CD8-positive, alpha-beta memory T cell (primary cell): ENCODE measurements around the gene PKHD1. TPM values are rescaled to one million over a fixed set of nuclear protein-coding genes. Genes with fewer than 3 reads are reported as not detected.

ENCODE experiments used
- CTCF ChIA-PET: fragments of 350-600 bp; sonication (Branson Sonifier 250); formaldehyde crosslinking; loops from one replicate; lab custom pipeline; 2021; ENCODE audit warnings: antibody characterized with exemption; lab: Charles Lee
- POLR2A ChIA-PET: fragments of 350-600 bp; sonication (Branson Sonifier 250); formaldehyde crosslinking; loops from one replicate; lab custom pipeline; 2021; ENCODE audit warnings: antibody characterized with exemption; lab: Charles Lee
- DNase-seq, 5 donors: peaks; one replicate each; pipeline versions ENCODE4 v3.0.0 to v3.0.0-alpha.2; 2020 to 2022; ENCODE audit warnings: mixed read lengths in 1 of 5
- H3K27ac ChIP-seq: one replicate; pipeline ENCODE4 v1.7.0; 2013; ENCODE audit warnings: low read depth, mild to moderate bottlenecking, low read length, moderate library complexity
- H3K27me3 ChIP-seq: 2 replicates; pipeline ENCODE4 v1.7.0; 2013; ENCODE audit warnings: low read length, mild to moderate bottlenecking; ENCODE audit not compliant: insufficient read depth, poor library complexity, severe bottlenecking
- H3K36me3 ChIP-seq: 2 replicates; pipeline ENCODE4 v1.7.0; 2013; ENCODE audit warnings: mild to moderate bottlenecking, low read length, moderate library complexity; ENCODE audit not compliant: insufficient read depth
- H3K4me1 ChIP-seq: 2 replicates; pipeline ENCODE4 v1.7.0; 2013; ENCODE audit warnings: mild to moderate bottlenecking, low read length, moderate library complexity; ENCODE audit not compliant: insufficient read depth
- H3K4me3 ChIP-seq: 2 replicates; pipeline ENCODE4 v1.7.0; 2013; ENCODE audit warnings: mild to moderate bottlenecking, low read length
- H3K9me3 ChIP-seq: 2 replicates; pipeline ENCODE4 v1.7.0; 2013; ENCODE audit warnings: mild to moderate bottlenecking, low read length
- H3K27ac Mint-ChIP-seq, 8 donors: one replicate each; pipeline ENCODE4 v1.8.0; 2020 to 2021; ENCODE audit warnings: mixed read lengths in 8 of 8, mild to moderate bottlenecking in 6 of 8, inconsistent platforms in 3 of 8, moderate library complexity in 3 of 8
- H3K27me3 Mint-ChIP-seq, 2 donors: one replicate each; pipeline ENCODE4 v1.8.0; 2020 to 2021; ENCODE audit warnings: mixed read lengths in 2 of 2, mild to moderate bottlenecking in 1 of 2, moderate library complexity in 1 of 2
- H3K36me3 Mint-ChIP-seq, 3 donors: one replicate each; pipeline ENCODE4 v1.8.0; 2020 to 2021; ENCODE audit warnings: mixed read lengths in 3 of 3, inconsistent platforms in 1 of 3, mild to moderate bottlenecking in 1 of 3
- H3K4me1 Mint-ChIP-seq, 3 donors: one replicate each; pipeline ENCODE4 v1.8.0; 2020 to 2021; ENCODE audit warnings: mixed read lengths in 3 of 3, inconsistent platforms in 1 of 3, mild to moderate bottlenecking in 1 of 3
- H3K4me3 Mint-ChIP-seq, 7 donors: one replicate each; pipeline ENCODE4 v1.8.0; 2020 to 2021; ENCODE audit warnings: mixed read lengths in 7 of 7, mild to moderate bottlenecking in 6 of 7, moderate library complexity in 4 of 7, inconsistent platforms in 2 of 7
- H3K9me3 Mint-ChIP-seq, 5 donors: one replicate each; pipeline ENCODE4 v1.8.0; 2020 to 2022; ENCODE audit warnings: mixed read lengths in 5 of 5, mild to moderate bottlenecking in 3 of 5, moderate library complexity in 2 of 5, inconsistent platforms in 1 of 5
- polyA plus RNA-seq: library from polyadenylated mRNA; unstranded; fragments of 300-500 nt; fragmentation: Illumina TruSeq; gene quantifications from one replicate; pipeline ENCODE4 v1.2.3, GENCODE V29; 2021
- total RNA-seq, 2 experiments: library from RNA; stranded (reverse); gene quantifications; one replicate each; pipeline ENCODE4 v1.2.3, GENCODE V29; 2021

PKHD1 gene
- total and polyA plus RNA-seq, 3 experiments from 2014 or later = not detected

GRCh38 chr6:51617751-51618150 lies 469.7 kb downstream of the PKHD1 start:
- H3K4me3 Mint-ChIP-seq = no peak overlapping the region
- DNase-seq = no peak
- Histone ChIP-seq H3K4me3 (no peak overlapping the region), H3K9me3 (no peaks in the 10 kb centered on the region), H3K27me3 (no peaks in the 10 kb centered on the region), H3K27ac (no peak overlapping the region), H3K36me3 (no peaks in the 10 kb centered on the region), H3K4me1 (no peaks in the 10 kb centered on the region)
- no peaks in the 10 kb centered on the region for H3K4me1 Mint-ChIP-seq
- CTCF ChIA-PET = no interaction called here
- POLR2A ChIA-PET = no interaction called here
- H3K36me3 Mint-ChIP-seq = no peaks in the 10 kb centered on the region
- no peaks in the 10 kb centered on the region for H3K27me3 Mint-ChIP-seq
- no peak overlapping the region for H3K27ac Mint-ChIP-seq
- peaks cover 0 to 9% (median 3%) of the 10 kb centered on the region in 5 donors for H3K9me3 Mint-ChIP-seq

- CTCF ChIA-PET = no interaction called here
- Histone ChIP-seq H3K9me3 (no peaks in the 10 kb centered on the region), H3K36me3 (no peaks in the 10 kb centered on the region), H3K27me3 (no peaks in the 10 kb centered on the region), H3K4me3 (no peak overlapping the region), H3K4me1 (no peaks in the 10 kb centered on the region), H3K27ac (no peak overlapping the region)
- no peak for DNase-seq
- Mint-ChIP-seq H3K4me1 (no peaks in the 10 kb centered on the region), H3K27ac (no peak overlapping the region), H3K27me3 (no peaks in the 10 kb centered on the region), H3K9me3 (peaks cover 0 to 8% (median 2%) of the 10 kb centered on the region in 5 donors), H3K36me3 (no peaks in the 10 kb centered on the region), H3K4me3 (no peak overlapping the region)
- POLR2A ChIA-PET = no interaction called here
These were observed 471.2 kb downstream of the PKHD1 start for GRCh38 chr6:51616243-51616642.

GRCh38 chr6:51614725-51615124 lies 472.7 kb downstream of the PKHD1 start:
- Histone ChIP-seq H3K27ac (no peak overlapping the region), H3K9me3 (no peaks in the 10 kb centered on the region), H3K27me3 (no peaks in the 10 kb centered on the region), H3K4me3 (no peak overlapping the region), H3K4me1 (no peaks in the 10 kb centered on the region), H3K36me3 (no peaks in the 10 kb centered on the region)
- Mint-ChIP-seq H3K4me1 (no peaks in the 10 kb centered on the region), H3K36me3 (no peaks in the 10 kb centered on the region), H3K4me3 (no peak overlapping the region), H3K27me3 (no peaks in the 10 kb centered on the region), H3K9me3 (peaks cover 0 to 10% (median 3%) of the 10 kb centered on the region in 5 donors), H3K27ac (no peak overlapping the region)
- no peak for DNase-seq
- ChIA-PET POLR2A (no interaction called here), CTCF (no interaction called here)

GRCh38 chr6:51613558-51613957 lies 473.9 kb downstream of the PKHD1 start:
- Histone ChIP-seq H3K4me1 (no peaks in the 10 kb centered on the region), H3K27ac (no peak overlapping the region), H3K27me3 (no peaks in the 10 kb centered on the region), H3K36me3 (no peaks in the 10 kb centered on the region), H3K9me3 (no peaks in the 10 kb centered on the region), H3K4me3 (no peak overlapping the region)
- ChIA-PET POLR2A (no interaction called here), CTCF (no interaction called here)
- DNase-seq = no peak
- H3K27ac Mint-ChIP-seq = no peak overlapping the region
- H3K4me3 Mint-ChIP-seq = no peak overlapping the region
- no peaks in the 10 kb centered on the region for H3K27me3 Mint-ChIP-seq
- H3K9me3 Mint-ChIP-seq = peaks cover 0 to 12% (median 3%) of the 10 kb centered on the region in 5 donors
- H3K36me3 Mint-ChIP-seq = no peaks in the 10 kb centered on the region
- H3K4me1 Mint-ChIP-seq = no peaks in the 10 kb centered on the region

- Mint-ChIP-seq H3K9me3 (peaks cover 0 to 10% (median 3%) of the 10 kb centered on the region in 5 donors), H3K4me1 (no peaks in the 10 kb centered on the region), H3K36me3 (no peaks in the 10 kb centered on the region), H3K27me3 (no peaks in the 10 kb centered on the region), H3K27ac (no peak overlapping the region), H3K4me3 (no peak overlapping the region)
- Histone ChIP-seq H3K27ac (no peak overlapping the region), H3K27me3 (no peaks in the 10 kb centered on the region), H3K36me3 (no peaks in the 10 kb centered on the region), H3K4me3 (no peak overlapping the region), H3K4me1 (no peaks in the 10 kb centered on the region), H3K9me3 (no peaks in the 10 kb centered on the region)
- DNase-seq = no peak
- POLR2A ChIA-PET = no interaction called here
- CTCF ChIA-PET = no interaction called here
These were observed 478.5 kb downstream of the PKHD1 start for GRCh38 chr6:51608932-51609331.

GRCh38 chr6:51608383-51608782 lies 479.0 kb downstream of the PKHD1 start:
- Histone ChIP-seq H3K27ac (no peak overlapping the region), H3K9me3 (no peaks in the 10 kb centered on the region), H3K4me3 (no peak overlapping the region), H3K36me3 (no peaks in the 10 kb centered on the region), H3K27me3 (no peaks in the 10 kb centered on the region), H3K4me1 (no peaks in the 10 kb centered on the region)
- Mint-ChIP-seq H3K36me3 (no peaks in the 10 kb centered on the region), H3K4me3 (no peak overlapping the region), H3K27ac (no peak overlapping the region), H3K4me1 (no peaks in the 10 kb centered on the region), H3K9me3 (peaks cover 0 to 12% (median 3%) of the 10 kb centered on the region in 5 donors), H3K27me3 (no peaks in the 10 kb centered on the region)
- POLR2A ChIA-PET = no interaction called here
- no peak for DNase-seq
- CTCF ChIA-PET = no interaction called here

- ChIA-PET CTCF (no interaction called here), POLR2A (no interaction called here)
- H3K36me3 Mint-ChIP-seq = no peaks in the 10 kb centered on the region
These were observed 486.9 kb downstream of the PKHD1 start for GRCh38 chr6:51600514-51600913.

GRCh38 chr6:51598171-51598570 lies 489.2 kb downstream of the PKHD1 start:
- H3K27me3 ChIP-seq = no peaks in the 10 kb centered on the region
- H3K27ac ChIP-seq = no peak overlapping the region
- H3K36me3 Mint-ChIP-seq = no peaks in the 10 kb centered on the region
- H3K27ac Mint-ChIP-seq = no peak overlapping the region
- peaks cover 7 to 19% (median 12%) of the 10 kb centered on the region in 5 donors for H3K9me3 Mint-ChIP-seq
- no peaks in the 10 kb centered on the region for H3K4me1 Mint-ChIP-seq
- DNase-seq = peak in 1 of 5 donors; percentile 30
- no peaks in the 10 kb centered on the region for H3K9me3 ChIP-seq
- no peaks in the 10 kb centered on the region for H3K36me3 ChIP-seq
- H3K4me3 ChIP-seq = no peak overlapping the region
- no peaks in the 10 kb centered on the region for H3K27me3 Mint-ChIP-seq
- no peak overlapping the region for H3K4me3 Mint-ChIP-seq
- ChIA-PET CTCF (no interaction called here), POLR2A (no interaction called here)
- no peaks in the 10 kb centered on the region for H3K4me1 ChIP-seq

More at GRCh38 chr6:51600514-51600913, 486.9 kb downstream of the PKHD1 start:
- H3K27me3 ChIP-seq = no peaks in the 10 kb centered on the region
- H3K9me3 ChIP-seq = no peaks in the 10 kb centered on the region
- no peaks in the 10 kb centered on the region for H3K4me1 Mint-ChIP-seq
- peaks cover 7 to 19% (median 10%) of the 10 kb centered on the region in 5 donors for H3K9me3 Mint-ChIP-seq
- H3K4me3 Mint-ChIP-seq = no peak overlapping the region
- no peaks in the 10 kb centered on the region for H3K27me3 Mint-ChIP-seq
- no peaks in the 10 kb centered on the region for H3K4me1 ChIP-seq
- no peak overlapping the region for H3K4me3 ChIP-seq
- H3K27ac Mint-ChIP-seq = no peak overlapping the region
- H3K36me3 ChIP-seq = no peaks in the 10 kb centered on the region
- H3K27ac ChIP-seq = no peak overlapping the region
- DNase-seq = no peak

GRCh38 chr6:51594981-51595380 lies 492.4 kb downstream of the PKHD1 start:
- no peak overlapping the region for H3K27ac ChIP-seq
- no peak overlapping the region for H3K4me3 ChIP-seq
- H3K27me3 ChIP-seq = no peaks in the 10 kb centered on the region
- Mint-ChIP-seq H3K27ac (no peak overlapping the region), H3K9me3 (peaks cover 7 to 21% (median 12%) of the 10 kb centered on the region in 5 donors), H3K27me3 (no peaks in the 10 kb centered on the region), H3K4me1 (no peaks in the 10 kb centered on the region), H3K4me3 (no peak overlapping the region), H3K36me3 (no peaks in the 10 kb centered on the region)
- no peaks in the 10 kb centered on the region for H3K36me3 ChIP-seq
- ChIA-PET CTCF (no interaction called here), POLR2A (no interaction called here)
- DNase-seq = no peak
- no peaks in the 10 kb centered on the region for H3K4me1 ChIP-seq
- no peaks in the 10 kb centered on the region for H3K9me3 ChIP-seq
